Ovary (tissue), 9 donors: Measurements from ENCODE around the gene CAB39L. TPM values are rescaled to one million over a fixed set of nuclear protein-coding genes. Genes with fewer than 3 reads are reported as not detected.

Experiments
- DNase-seq, 5 donors: peaks; one replicate each; pipeline ENCODE4 v3.0.0-alpha.2; 2019 to 2020
- H3K27ac ChIP-seq, 2 donors: fragments of 200-600 bp; one replicate each; pipeline versions ENCODE4 v1.5.1 to v1.8.0; 2019 to 2022
- H3K27me3 ChIP-seq: fragments of 200-600 bp; one replicate; pipeline ENCODE4 v1.8.0; 2022
- H3K36me3 ChIP-seq: fragments of 200-600 bp; sonication (generic); one replicate; pipeline ENCODE4 v1.5.1; 2019
- H3K4me1 ChIP-seq: one replicate; pipeline ENCODE4 v1.8.1; 2013; ENCODE audit warnings: mild to moderate bottlenecking, moderate library complexity; ENCODE audit not compliant: insufficient read depth
- H3K4me3 ChIP-seq: fragments of 200-600 bp; sonication (generic); one replicate; pipeline ENCODE4 v1.5.1; 2017
- H3K9me3 ChIP-seq, 2 donors: fragments of 200-600 bp in 1 of 2; sonication (generic) in 1 of 2; one replicate each; pipeline versions ENCODE4 v1.5.1 to v1.8.1; 2013 to 2019; ENCODE audit warnings: mild to moderate bottlenecking in 1 of 2, moderate library complexity in 1 of 2
- CTCF ChIP-seq, 3 donors: fragments of 450-650 bp in 2 of 3; fragments of 200-600 bp in 1 of 3; IDR thresholded peaks; one replicate each; pipeline versions ENCODE4 v1.5.1 to v1.8.0; 2016 to 2022; ENCODE audit warnings: antibody characterized with exemption in 3 of 3, mild to moderate bottlenecking in 1 of 3
- EP300 ChIP-seq: sonication (generic); formaldehyde crosslinking; IDR thresholded peaks from one replicate; pipeline ENCODE4 v1.6.1; 2017; ENCODE audit warnings: antibody characterized with exemption
- POLR2A ChIP-seq: fragments of 450-650 bp; IDR thresholded peaks from one replicate; pipeline ENCODE4 v1.6.1; 2017; ENCODE audit warnings: antibody characterized with exemption, mild to moderate bottlenecking, moderate library complexity
- WGBS, 3 donors: extraction: QIAGEN DNeasy Blood & Tissue Kit in 1 of 3; methylation state at CpG; one replicate each; pipeline versions ENCODE4 v1.1.5 to v1.1.7; 2013 to 2017; 5-methylcytosine and 5-hydroxymethylcytosine counted together
- intact Hi-C, 4 donors: fragments of 100-400 bp; cut with DNase I; formaldehyde crosslinking; loops; one replicate each; pipeline versions ENCODE4 v1.11.0 to v1.15.1; 2022 to 2023
- polyA plus RNA-seq, 2 donors: library from polyadenylated mRNA; stranded (reverse); fragments of 200-250 nt in 1 of 2; fragments of 350-450 nt in 1 of 2; fragmentation: Illumina TruSeq in 1 of 2; extraction: RNeasy Lipid Tissue Mini Kit (QIAGEN cat#74804) in 1 of 2; gene quantifications; one replicate each; pipeline ENCODE4 v1.2.3, GENCODE V29; 2013 to 2014
- total RNA-seq, 7 donors: library from RNA; depleted of rRNA in 2 of 7; stranded (reverse); fragments of >200 nt in 2 of 7; fragmentation: NEBNext Ultra II Directional in 3 of 7; extraction: Animal tissue kit (Norgen Biotek cat#: 25700) in 3 of 7; gene quantifications; one replicate each; pipeline versions ENCODE4 v1.1.0 to v1.2.4, GENCODE V29; 2016 to 2023
- donor health status: DM: no; HTN: no; CAD: no; lungs with moderate emphysema.
- donor health status: DM: no; HTN: no; CAD: no.
- donor health status: Bipolar disorder and iron deficiency.
- donor health status: DM: yes; HTN: yes; CAD: no.
- donor health status: DM: no; HTN: no; CAD: no.
- donor health status: DM: yes; HTN: yes; CAD: no.

Gene CAB39L
- total and polyA plus RNA-seq, 9 donors = 15.9 to 42.7 (median 24.7) TPM

GRCh38 chr13:49369866-49370265 lies 74.0 kb downstream of the CAB39L start:
- Histone ChIP-seq H3K4me3 (no peak overlapping the region), H3K27me3 (no peaks in the 10 kb centered on the region), H3K9me3 (no peaks in the 10 kb centered on the region), H3K36me3 (no peaks in the 10 kb centered on the region), H3K27ac (no peak overlapping the region), H3K4me1 (peaks cover 8% of the 10 kb centered on the region)
- no peak for DNase-seq
- intact Hi-C loops = no loop called here
- TF ChIP-seq POLR2A = no peak
- no peak for TF ChIP-seq CTCF (IDR thresholded peaks at IDR 0.05)
- TF ChIP-seq EP300 = no peak
- WGBS, 3 donors = 74 to 95% (median 93%) methylated on average over 4 of the region's 4 CpGs

GRCh38 chr13:49368688-49369087 lies 75.2 kb downstream of the CAB39L start:
- H3K4me1 ChIP-seq = peaks cover 7% of the 10 kb centered on the region
- H3K4me3 ChIP-seq = no peak overlapping the region
- H3K27ac ChIP-seq = no peak overlapping the region
- TF ChIP-seq CTCF (IDR thresholded peaks at IDR 0.05) (no peak), POLR2A (no peak), EP300 (no peak)
- intact Hi-C loops = no loop called here
- WGBS, 3 donors = 79 to 88% (median 83%) methylated on average over 2 of the region's 2 CpGs
- no peak for DNase-seq
- H3K9me3 ChIP-seq = no peaks in the 10 kb centered on the region
- no peaks in the 10 kb centered on the region for H3K27me3 ChIP-seq
- no peaks in the 10 kb centered on the region for H3K36me3 ChIP-seq

DNA sequence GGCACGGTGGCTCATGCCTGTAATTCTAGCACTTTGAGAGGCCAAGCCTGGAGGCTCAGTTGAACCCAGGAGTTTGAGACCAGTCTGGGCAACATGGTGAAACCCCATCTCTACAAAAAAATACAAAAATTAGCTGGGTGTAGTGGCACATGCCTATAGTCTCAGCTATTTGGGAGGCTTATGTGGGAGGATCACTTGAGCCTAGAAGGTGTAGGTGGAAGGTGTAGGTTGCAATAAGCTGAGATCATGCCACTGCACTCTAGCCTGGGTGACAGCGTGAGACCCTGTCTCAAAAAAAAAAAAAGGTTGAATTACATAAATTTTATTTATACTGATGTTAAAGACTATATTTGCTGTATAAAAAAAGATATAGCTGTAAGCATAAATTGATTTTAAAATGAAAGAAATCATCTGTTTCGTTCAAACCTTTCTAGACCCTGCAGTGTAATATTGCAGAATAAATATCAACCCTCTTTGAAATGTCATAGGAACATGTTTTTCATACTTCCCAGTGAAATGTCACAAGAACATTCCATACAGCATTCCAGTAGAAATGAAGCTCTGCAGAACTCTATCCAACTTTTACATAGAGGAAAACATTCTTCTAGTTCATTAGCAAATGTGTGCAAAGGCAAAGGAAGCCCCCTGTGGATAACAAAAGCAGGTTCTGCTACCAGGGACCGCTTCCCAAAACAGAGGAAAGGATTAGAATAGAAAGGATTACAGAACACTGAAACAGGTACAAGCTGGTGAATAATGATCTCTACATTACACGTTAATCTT lies 76.0 kb downstream of the CAB39L start:
- H3K4me3 ChIP-seq = no peak overlapping the region
- no peaks in the 10 kb centered on the region for H3K36me3 ChIP-seq
- intact Hi-C loops = no loop called here
- TF ChIP-seq EP300 (no peak), CTCF (IDR thresholded peaks at IDR 0.05) (no peak), POLR2A (no peak)
- no peak overlapping the region for H3K27ac ChIP-seq
- H3K9me3 ChIP-seq = no peaks in the 10 kb centered on the region
- DNase-seq = no peak
- H3K27me3 ChIP-seq = no peaks in the 10 kb centered on the region
- peaks cover 7% of the 10 kb centered on the region for H3K4me1 ChIP-seq
- 19 to 38% (median 27%) methylated on average over 5 of the region's 5 CpGs for WGBS, 3 donors

- Histone ChIP-seq H3K36me3 (no peaks in the 10 kb centered on the region), H3K4me1 (peaks cover 7% of the 10 kb centered on the region), H3K27me3 (no peaks in the 10 kb centered on the region), H3K27ac (no peak overlapping the region), H3K9me3 (no peaks in the 10 kb centered on the region), H3K4me3 (no peak overlapping the region)
- DNase-seq = no peak
- 56 to 61% (median 61%) methylated on average over 2 of the region's 2 CpGs for WGBS, 3 donors
- intact Hi-C loops = no loop called here
- TF ChIP-seq EP300 (no peak), POLR2A (no peak)
Measured at GRCh38 chr13:49366841-49367240, 77.0 kb downstream of the CAB39L start.

DNA sequence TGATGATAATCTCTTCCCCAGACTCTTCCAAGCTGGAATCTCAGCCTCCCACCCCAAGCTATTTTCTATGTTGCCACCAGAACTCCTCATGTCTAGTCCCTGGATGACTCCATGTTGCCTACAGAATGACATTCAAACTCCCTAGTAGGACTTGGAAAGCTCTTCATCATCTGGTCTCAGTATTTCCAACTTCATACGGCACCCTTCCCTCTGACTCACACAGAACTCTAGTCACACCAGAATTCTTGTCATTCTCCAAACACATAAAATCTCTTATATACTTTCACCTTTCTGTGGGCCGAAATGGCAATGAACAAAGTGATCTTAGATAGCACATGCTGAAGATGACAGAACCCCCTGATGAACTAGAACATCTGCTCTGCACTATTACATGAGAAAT lies 86.2 kb downstream of the CAB39L start:
- H3K27me3 ChIP-seq = no peaks in the 10 kb centered on the region
- H3K4me1 ChIP-seq = no peaks in the 10 kb centered on the region
- no peak overlapping the region for H3K4me3 ChIP-seq
- H3K9me3 ChIP-seq = peaks cover 0 to 5% of the 10 kb centered on the region in 2 donors
- no peak overlapping the region for H3K27ac ChIP-seq
- no peak for DNase-seq
- intact Hi-C loops = no loop called here
- TF ChIP-seq CTCF (IDR thresholded peaks at IDR 0.05) (no peak), EP300 (no peak), POLR2A (no peak)
- no peaks in the 10 kb centered on the region for H3K36me3 ChIP-seq
- 64 to 87% (median 86%) methylated on average over 2 of the region's 2 CpGs for WGBS, 3 donors
